GM18870 (cell line): ENCODE data around the gene OSBPL8.
"Not testable (repeated sequence)": the region's sequence is repeated elsewhere in the genome, so short reads cannot be mapped to it uniquely, and the experiment has no call there.

Experiments
- ATAC-seq: cut with Tn5 transposase; IDR thresholded peaks from one replicate; pipeline ENCODE4 v1.9.1; 2021; ENCODE audit warnings: moderate library complexity; ENCODE audit not compliant: unreplicated experiment

OSBPL8 gene

DNA sequence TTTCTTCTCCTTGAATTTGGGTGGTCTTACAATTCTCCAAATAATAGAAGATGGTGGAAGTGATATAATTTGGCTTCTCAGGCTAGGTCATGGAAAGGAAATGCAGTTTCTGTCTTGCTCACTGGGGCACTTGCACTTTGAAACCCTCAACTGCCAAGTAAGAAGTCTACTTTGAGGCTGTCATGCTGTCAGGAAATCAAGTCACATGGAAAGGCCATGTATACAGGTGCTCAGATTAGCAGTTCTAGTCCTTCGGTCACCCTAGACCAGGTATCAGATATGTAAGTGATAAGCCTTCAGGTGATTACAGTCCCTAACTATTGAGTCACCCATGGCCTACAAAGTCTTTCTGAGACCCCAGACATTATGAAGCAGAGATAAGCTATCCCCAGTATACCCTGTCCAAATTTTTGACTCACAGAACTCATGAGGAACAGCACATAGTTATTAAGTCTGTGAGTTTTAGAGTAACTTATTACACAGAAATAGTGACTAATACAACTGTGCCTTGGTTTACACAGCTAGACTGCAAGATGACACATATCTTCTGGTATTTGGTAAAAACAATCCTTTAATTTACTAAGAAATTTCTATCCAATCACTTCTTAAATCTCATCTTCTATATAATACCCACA, 185.1 kb downstream of the OSBPL8 start:
- ATAC-seq = no peak

- ATAC-seq = no peak
Measured at GRCh38 chr12:76368230-76368629, 191.3 kb downstream of the OSBPL8 start.

DNA sequence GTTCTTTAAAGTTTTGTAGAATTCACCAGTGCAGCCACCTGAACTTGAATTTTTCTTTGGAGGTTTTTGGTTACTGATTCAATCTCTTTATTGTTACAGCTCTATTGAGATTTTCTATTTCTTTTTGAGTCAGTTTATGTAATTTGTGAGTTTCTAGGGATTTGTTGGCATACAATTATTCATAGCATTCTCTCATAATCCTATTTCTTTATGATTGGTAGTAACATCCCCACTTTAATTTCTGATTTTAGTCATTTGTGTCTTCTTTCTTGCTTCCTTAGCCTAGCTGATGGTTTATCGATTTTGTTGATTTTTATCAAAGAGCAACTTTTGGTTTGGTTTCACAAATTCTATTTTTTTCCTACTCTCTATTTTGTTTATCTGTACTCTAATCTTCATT, 193.4 kb downstream of the OSBPL8 start:
- no peak for ATAC-seq

DNA sequence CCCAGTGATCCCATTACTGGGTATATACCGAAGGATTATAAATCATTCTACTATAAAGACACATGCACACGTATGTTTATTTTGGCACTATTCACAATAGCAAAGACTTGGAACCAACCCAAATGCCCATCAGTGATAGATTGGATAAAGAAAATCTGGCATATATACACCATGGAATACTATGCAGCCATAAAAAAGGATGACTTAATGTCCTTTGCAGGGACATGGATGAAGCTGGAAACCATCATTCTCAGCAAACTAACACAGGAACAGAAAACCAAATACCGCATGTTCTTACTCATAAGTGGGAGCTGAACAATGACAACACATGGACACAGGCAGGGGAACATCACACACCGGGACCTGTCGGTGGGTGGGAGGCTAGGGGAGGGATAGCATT, 195.4 kb downstream of the OSBPL8 start:
- not testable (repeated sequence) for ATAC-seq

DNA sequence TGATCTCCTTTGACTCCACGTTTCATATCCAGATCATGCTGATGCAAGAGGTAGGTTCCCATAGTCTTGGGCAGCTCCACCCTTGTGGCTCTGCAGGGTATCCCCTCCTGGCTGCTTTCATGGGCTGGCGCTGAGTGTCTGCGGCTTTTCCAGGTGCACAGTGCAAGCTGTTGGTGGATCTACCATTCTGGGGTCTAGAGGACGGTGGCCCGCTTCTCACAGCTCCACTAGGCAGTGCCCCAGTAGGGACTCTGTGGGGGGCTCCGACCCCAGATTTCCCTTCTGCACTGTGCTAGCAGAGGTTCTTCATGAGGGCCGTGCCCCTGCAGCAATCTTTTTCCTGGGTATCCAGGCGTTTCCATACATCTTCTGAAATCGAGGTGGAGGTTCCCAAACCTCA, 199.3 kb downstream of the OSBPL8 start:
- no peak for ATAC-seq

- ATAC-seq = no peak
Measured at GRCh38 chr12:76356071-76356470, 203.5 kb downstream of the OSBPL8 start.

- peak; percentile 91 for ATAC-seq
Measured at GRCh38 chr12:76348079-76348901, 211.3 kb downstream of the OSBPL8 start, which contains the start of gene BBS10. Gene BBS10, minus strand, starts transcription at chr12:76348415. Its CDS starts 57 bp downstream, at chr12:76348358.

- peak; percentile 34 for ATAC-seq
Measured at GRCh38 chr12:76346798-76347420, 212.7 kb downstream of the OSBPL8 start.

DNA sequence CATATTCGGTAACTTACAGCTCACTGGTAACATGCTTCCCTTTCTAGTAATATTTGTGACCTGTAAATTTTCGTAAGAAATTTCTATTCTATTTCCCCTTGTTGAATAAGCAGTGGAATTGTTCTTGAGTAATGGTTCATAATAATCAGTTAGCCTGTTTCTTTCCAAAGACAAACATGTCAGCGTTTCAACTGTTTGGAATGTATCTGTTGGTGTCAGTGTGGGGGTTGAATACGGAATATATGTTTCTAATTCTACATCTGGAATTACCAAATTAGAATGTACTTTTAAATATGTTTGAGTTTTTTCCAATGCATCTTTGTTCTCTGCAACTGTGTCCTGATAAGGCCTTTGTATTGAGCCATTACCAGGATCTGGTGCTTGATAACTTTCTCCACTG, 213.3 kb downstream of the OSBPL8 start:
- ATAC-seq = no peak

- no peak for ATAC-seq
Measured at GRCh38 chr12:76345569-76345968, 214.0 kb downstream of the OSBPL8 start.

DNA sequence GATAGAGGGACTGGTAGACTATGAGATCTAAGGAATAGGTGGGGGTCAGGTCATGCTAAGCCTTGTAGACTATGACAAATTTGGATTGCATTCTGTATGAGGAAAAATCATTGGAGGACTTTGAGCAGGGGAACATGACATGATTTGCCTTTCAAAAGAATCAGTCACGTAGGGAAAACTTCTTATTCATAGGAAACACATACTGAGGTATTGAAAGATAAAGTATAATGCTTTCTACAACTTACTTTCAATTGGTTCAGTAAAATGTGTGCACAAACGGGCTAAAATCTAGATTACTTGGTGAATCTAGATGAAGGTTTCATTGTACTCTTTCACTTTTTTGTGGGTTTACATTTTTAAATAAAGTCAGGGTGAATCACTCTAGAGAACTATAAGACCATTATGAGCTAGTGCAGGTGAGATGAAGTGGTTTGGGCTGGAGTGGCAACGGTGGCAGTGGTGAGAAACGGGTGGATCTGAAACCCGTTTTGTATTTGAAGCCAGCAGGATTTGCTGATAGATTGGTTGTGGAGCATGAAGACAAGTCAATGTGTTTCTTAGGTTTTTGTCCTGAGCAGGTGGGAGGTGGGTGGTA, 218.0 kb downstream of the OSBPL8 start:
- ATAC-seq = no peak

GRCh38 chr12:76340680-76341435, 218.7 kb downstream of the OSBPL8 start:
- no peak for ATAC-seq

GRCh38 chr12:76337583-76337982, 222.0 kb downstream of the OSBPL8 start:
- ATAC-seq = no peak

DNA sequence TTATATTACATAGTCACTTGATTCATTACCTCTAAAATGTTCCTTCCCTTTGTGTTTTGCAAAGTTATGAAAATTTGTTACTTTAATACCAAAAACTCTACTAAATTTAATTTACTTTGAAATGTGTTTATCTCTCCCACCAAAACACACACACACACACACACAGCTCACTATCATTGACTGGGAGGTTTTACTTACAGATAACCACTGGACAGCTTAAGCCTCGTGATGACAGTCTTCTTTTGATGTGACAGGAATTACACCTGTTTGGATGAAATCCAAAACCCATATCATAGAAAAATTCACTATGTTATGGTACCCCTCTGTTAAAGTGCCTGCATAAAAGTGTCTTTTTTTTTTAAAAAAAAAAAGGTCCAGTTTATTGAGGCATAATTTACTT, 227.0 kb downstream of the OSBPL8 start:
- ATAC-seq = no peak

DNA sequence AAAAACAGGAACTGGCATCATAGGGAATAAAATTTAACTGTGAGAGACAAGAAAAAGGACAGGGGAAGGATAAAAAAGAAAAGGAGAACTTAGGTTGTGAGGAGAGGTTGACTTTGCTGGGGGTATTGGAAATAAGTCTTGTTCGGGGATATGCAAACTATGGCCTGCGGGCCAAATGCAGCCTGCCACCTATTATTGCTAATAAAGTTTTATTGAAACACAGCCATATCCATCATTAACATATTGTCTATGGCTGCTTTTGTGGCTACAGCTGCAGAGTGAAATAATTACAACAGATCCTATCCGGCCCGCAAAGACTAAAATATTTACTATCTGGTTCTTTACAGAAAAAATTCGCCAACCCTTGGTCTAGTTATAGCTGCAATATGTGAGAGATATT, 230.0 kb downstream of the OSBPL8 start:
- no peak for ATAC-seq

GRCh38 chr12:76329159-76329558, 230.4 kb downstream of the OSBPL8 start:
- no peak for ATAC-seq

GRCh38 chr12:76319595-76320319, 239.8 kb downstream of the OSBPL8 start:
- not testable (repeated sequence) for ATAC-seq

GRCh38 chr12:76318773-76319594, 240.6 kb downstream of the OSBPL8 start:
- no peak for ATAC-seq

- no peak for ATAC-seq
Measured at GRCh38 chr12:76317976-76318375, 241.6 kb downstream of the OSBPL8 start.
